HG03025 (cell line): Measurements from ENCODE around the gene PVALEF.

Experiments used
- ATAC-seq: cut with Tn5 transposase; IDR thresholded peaks from one replicate; pipeline ENCODE4 v1.9.1; 2021; ENCODE audit warnings: mild to moderate bottlenecking, moderate library complexity; ENCODE audit not compliant: unreplicated experiment, low FRiP score

Gene PVALEF

DNA sequence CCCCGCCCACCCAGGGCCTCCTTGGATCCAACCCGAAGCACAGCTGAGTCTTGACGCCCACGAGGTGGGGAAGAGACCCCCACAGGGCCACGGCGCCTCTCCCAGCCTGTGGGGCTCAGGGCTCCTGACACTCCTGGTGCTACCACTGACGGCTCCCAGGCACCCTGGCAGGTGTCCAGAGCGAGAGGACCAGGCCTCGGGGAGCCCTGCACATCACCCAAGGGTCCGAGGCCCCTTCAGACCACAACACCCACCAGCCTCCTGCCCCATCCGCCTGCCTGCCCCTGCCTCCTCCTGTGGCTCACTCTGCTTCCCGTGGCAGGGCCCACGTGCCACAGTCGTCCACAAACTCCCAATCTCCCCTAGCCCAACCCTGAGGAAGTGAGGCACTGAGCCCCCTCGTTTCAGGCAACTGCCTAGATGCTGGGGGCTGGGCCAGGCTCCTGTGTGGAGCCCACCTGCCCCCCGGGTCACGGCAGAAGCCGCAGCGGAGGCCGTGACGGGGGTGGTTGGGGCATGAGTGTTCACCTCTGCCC, 29.0 kb downstream of the PVALEF start:
- ATAC-seq: no peak

DNA sequence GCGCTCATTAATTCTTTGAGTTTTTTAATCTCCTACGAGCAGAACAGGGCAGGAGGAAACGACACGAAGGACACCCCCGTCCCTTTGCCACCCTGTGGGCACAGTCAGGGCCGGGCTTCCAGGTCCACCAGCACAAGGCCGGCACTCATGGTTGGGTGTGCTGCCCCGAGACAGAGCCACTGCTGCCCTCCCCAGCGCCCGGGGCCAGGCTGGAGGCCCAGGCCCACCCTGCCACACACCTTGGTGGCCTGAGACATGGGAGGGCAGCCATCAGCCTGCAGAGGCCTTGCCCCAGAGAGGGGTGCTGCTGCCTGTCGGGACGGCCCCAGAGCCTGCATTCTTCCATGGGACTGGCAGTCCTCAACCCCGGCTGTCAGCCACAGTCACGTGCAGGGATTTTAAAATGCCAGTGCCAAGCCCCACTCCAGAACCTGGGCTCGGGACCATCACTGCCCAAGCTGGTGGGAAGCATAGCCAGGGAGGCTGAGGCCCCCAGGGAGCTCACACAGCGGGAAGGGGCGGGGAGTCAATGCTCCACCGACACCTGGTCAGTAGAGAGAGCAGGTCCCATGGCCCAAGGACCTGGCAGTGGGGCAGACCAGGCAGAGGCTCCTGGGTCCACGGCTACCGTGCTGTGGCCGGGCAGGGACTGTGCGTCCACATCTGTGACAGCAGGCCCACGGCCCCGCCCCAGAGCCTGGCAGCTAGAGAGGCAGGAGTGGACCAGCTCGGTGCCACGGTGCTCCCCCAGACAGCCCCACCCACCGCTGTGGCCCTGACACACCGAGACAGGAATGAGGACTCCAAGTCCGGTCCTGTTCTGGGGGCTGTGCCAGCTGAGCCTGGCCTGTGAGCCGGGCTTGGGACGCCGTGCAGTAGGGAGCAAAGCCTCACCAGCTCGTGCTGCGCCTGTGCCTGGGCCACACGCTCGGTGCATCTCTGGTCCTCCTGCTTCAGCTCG, 29.9 kb downstream of the PVALEF start:
- ATAC-seq: no peak

DNA sequence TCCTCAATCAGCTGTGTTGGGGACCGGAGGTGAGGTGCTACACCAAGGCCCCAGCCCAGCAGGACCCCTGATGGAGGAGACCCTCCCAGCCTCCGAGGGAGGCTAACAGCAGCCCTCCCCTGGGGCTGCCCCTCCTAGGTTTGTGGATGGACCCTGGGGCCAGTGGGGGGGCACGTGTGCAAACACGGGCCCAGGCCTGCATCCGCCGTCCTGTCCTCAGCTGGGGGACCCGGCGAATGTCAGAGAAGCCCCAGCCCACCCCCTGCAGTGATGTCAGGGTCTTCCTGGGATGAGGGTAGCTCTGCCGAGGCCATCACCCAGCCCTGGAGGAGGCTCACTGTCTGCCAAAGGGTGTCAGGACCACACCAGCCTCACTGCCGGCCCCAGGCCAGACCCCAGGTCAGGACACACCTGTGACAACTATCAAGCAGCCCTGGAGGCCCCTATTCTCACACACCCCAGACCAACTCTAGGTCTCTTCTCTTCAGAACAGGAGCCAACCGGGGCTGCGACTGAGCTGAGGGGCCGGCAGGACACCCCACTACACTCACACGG, 30.7 kb downstream of the PVALEF start:
- ATAC-seq: no peak

DNA sequence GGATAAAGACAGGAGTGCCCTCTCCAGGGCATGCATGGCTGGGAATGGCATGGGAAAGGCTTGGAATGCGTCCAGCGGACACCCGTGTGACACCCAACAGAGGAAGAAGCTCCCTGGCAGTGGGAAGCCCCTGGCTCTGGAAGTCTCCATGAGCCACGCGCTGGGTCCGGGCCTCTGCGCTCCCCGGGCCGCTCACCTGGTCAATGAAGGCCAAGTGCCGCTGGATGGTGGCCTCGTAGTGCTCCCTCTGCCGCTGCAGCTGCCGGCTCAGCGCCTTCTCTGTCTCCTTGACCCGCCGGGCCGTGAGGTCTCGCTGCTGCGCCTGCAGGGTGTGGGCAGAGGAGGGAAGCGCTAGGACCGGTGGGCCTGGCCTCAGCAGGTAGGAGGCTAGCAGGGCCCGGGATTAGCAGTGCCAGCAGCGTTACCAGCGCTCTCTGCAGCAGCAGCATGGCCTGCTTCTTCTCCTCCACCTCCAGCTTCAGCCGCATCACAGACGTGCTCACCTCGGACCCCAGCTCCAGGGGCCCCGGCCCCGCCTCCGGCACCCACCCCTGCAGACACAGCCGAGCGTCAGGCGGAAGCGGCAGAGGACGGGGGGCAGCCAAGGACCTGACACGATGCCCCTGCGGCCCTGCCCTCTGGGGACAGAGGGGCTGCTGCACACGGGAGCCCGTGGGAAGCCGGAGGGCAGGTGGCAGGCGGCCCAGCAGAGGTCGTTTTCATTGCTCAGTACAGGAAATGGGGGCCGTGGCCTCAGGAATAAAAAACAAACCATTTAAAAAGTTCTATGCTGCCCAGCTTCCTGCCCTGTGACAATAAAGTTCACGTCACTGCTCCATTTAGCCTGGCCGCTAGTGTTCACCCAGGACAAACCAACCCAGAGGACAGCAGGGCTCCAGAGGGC, 31.4 kb downstream of the PVALEF start:
- no peak for ATAC-seq

DNA sequence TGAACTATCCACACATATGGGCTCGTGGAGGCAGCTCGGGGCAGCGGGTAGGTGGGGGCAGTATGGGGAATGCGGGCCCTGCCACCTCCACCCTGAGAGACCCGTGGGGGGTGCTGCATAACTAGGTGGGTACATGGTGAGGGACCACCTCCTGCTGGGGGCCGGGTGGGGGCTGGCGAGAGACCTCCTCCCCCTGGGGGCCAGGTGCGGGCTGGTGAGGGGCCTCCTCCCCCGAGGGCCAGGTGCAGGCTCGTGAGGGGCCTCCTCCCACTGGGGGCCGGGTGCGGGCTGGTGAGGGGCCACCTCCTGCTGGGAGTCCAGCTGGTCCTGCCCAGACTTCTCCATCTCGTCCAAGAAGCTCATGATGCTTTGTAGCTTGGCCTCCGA, 32.1 kb downstream of the PVALEF start:
- no peak for ATAC-seq

DNA sequence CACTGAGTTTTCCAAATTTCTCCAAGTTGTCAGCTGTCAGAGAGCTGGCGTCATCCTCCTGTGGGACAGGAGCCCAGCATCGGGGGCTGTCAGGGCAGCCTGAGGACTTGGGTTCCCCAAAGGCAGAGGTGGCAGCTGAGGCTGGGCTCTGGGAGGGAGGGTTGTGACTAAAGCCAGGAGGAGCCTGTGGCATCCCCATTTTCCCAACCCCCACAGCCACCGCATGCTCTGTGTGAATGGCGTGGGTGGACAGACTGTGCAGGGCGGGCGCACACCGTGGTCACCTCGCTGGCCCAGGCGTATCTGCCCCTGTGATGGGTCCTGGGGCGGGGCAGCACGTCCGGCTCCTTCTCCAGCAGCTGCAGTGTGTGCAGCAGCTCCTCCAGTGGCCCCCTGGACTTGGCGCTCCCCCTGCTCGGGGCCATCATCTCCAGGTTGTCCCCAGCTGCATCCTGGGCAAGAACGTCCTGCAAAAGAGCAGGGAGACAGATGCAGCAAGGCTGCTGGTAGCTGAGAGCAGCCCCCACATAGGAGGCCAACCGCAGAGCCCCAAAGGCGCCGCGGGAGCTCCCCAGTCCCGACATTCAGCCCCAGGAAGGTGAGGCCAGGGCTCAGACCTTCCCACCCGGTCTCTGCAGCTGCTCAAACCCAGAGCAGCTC, 32.7 kb downstream of the PVALEF start:
- ATAC-seq: no peak

DNA sequence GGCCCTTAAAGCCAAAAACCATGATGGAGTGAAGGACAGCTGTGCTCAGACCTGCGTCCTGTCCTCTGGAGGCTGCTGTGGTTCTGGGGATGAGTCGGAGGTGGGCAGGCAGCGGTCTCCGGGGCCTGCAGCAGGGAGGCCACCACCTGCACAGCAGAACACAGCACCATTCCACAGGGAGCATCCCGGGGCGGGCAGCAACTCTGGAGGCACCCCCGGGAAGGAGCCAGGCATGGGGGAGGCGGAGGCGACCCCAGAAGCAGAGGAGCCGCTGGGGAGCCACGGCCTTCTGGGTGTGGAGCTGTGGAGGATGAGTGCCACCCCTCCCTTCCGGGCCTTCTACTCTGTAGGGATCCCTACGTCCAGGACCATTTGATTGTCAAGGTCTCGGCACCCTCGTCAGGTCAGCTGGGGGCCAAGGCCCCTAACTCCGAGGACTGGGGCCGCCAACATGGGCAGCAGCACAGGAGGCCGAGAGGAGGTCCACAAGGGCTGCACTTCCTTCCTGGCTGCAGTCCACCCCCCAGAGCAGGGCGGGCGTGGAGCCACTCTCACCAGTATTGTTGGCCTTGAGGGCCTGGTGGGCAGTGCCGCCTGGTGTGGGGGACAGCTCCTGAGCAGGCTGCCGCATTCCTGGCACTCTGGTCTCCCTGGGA, 33.6 kb downstream of the PVALEF start:
- ATAC-seq: no peak

DNA sequence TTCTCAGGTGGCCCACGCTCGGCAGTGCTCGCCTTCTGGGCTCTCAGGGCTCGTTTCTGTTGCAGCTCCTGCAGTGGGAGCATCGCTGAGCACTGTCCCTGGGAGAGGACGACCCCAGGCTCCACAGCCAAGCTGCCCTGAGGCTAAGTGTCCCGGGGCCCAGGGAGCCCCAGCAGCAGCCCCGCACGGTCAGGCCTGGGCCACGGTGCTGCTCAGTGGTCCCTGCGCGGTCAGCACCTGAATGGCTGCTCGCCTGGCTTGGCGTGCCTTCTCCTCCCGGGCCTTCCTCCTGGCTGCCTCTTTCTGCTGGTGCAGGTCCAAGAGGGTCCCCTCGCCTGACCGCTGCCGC, 34.1 kb downstream of the PVALEF start:
- no peak for ATAC-seq

DNA sequence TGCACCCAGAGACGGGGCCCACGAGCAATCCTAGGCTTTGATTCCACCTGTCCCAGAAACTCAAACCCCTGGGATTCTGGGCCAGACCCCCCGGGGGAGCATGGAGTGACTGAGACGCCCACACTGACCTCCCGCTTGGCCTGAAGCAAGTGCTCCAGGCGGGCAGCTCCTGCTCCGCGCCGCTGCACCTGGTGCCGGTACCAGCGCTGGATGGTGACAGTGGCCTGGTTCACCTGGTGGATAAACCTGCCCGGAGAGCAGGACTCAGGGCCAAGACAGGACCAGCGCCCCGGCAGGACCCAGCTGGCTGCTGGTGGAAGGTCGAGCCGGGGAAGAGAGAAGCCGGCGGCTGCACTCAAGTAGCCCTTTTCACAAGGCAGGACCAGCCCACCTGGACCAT, 34.9 kb downstream of the PVALEF start:
- no peak for ATAC-seq

DNA sequence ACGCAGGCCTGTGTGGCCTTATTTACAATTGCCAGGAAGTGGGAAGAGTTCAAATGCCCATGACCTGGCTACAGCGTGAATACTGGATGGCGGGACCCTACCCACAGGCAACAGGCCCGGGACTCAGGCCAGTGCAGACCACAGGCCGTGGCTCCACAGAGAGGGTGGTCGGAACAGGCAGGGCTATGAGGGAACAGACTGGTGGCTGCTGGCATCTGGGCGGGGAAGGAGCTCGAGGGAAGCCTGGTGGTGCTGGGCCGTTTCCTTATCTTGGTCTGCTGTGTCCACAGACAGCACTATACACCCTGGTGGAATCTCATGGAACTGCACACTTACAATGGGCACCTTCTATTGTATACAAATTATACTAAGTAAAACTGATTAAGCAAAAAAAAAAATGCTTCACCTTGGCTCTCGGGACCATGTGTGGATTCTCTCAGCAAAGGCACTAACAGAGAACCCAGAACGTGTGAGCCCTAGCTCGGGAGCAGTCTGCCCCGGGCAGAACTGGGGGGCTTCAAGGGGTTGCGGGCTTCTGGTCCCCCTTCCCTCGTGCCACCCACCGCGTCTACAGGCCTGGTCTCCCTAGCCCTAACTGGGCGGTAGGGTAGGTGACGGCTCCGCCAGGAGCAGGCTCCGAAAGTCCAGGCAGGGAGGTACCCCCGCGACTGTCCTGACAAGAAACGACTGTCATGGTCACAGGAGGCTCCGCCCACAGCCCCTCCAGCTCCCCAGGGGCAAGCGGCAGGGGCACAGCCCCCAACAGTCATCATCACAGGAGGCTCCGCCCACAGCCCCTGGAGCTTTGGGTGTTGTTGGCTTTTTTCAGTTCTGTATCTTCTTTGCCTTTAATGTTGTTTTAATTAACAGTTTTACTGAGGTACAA, 35.6 kb downstream of the PVALEF start:
- ATAC-seq: no peak

DNA sequence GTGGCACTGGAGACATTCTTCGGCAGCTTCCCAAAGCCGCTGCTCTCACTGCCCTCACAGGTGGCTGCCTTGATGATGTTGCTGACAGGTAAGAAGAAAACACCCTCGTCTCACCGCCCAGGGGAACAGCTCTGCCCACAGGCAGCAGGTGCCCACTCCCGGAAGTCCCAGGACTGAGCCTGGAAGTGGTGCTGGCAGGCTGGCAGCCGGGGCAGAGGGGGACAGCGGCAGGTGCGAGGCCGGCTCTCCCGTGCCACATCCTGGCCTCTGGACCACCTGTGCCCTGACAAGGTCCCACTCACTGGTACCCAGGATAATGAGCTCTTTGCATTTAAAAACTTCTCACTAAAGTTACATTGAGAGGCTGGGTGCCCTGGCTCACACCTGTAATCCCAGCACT, 37.0 kb downstream of the PVALEF start:
- no peak for ATAC-seq

DNA sequence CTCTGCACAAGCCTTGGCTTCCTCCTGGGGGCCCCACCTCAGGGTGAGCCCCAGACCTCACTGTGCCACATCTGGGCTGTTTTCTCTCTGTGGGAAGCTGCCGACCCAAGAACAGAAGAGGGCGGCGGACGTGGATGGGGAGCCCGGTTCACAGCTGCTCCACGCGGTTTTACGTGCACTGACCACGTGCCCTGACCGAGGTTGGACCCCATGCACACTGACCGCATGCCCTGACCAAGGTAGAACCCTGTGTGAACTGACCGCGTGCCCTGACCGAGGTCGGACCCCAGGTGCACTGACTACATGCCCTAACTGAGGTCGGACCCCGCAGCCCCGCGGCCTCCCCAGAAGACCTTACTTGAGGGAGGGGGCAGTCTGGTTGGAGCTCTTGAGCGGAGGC, 37.8 kb downstream of the PVALEF start:
- no peak for ATAC-seq

DNA sequence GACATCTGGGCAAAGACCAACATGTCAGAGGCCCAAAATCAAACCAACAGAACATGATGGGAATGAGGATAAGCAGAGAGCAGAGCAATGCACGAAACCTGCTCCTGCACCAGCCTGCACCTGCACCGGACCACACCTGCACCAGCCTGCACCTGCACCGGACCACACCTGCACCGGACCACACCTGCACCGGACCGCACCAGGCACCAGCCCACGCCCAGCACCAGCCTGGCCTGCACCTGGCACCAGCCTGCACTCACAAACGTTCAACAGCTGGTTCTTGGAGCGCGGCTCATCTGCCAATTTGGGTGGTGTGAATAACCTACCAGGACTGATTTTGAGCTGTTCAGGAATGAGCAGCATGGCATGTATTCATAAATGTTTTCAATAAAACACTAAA, 39.3 kb downstream of the PVALEF start:
- ATAC-seq: no peak

DNA sequence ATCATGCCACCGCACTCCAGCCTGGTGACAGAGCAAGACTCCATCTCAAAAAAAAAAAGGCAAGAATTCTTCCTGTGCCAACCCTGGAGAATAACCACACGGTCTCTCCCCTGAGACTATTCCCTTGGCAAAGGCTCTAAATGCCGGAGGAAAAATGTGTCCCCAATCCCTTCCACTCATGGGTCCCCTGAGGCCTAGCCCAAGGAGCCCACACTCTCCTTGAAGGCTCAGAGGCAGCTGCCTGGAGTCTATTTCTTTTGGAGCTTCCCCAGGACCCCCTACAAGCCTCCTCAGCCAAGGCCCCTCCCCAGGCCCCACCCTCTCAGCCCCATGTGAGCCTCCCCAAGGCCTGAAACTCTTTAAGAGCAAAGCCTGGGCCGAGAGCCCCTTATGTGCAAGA, 40.9 kb downstream of the PVALEF start:
- ATAC-seq: no peak

DNA sequence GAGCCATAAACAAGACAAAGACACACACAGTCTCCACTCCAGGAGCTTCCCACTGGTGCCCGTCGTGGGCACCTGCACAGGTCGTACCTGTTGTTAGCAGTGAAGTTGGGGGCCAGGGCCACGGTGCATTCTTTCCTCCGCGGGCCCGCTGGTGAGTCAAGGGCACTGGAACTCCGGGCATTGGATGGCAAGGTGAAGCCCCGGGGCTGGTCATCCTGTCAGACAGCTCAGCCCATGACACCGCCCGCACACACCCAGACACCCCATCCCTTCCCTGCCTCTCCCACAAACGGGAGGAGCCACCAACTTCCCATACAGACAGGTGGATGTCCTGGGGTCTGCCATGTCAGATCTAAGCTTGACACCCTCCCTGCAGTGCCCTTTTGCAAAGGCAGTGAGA, 41.4 kb downstream of the PVALEF start:
- no peak for ATAC-seq

DNA sequence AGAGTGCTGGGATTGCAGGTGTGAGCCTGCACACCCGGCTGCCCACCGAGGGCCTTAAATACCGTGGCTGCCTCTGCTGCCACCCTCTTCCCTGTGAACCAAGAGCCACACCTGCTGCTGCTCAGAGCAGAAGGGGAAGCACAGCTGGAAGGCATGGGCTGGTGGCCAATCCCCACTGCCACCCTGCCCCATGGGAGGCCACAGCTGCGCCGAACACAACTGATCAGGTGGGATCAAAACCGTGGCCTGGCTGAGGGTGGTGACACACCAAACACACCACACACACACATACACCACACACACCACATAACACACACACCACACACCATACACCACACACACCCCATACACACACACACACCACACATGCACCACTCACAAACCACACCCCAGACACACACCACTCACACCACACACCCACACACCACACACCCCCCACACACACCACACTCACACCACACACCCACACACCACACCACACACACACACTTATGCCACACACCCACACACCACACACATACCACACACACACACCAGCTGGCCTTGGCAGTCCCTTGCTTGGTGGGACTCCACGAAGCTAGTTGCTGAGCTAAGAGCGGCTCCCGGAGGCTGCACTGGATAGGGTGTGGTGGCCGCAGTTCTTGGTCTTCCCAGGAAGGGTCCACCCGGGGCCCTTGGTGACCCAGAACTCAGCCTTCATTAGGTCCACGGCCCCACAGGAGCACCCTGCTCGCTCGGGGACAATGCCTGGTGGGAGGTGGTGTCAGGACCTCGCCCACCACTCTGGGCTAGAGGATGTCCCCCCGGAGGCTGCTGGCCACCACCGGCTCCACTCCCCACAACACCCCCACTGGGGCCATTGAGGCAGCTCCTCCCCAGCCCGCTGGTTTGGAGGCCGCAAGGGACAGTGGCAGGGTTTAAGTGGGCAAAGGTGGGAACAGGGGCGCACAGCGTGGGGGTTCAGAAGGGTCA, 42.6 kb downstream of the PVALEF start:
- ATAC-seq: no peak

DNA sequence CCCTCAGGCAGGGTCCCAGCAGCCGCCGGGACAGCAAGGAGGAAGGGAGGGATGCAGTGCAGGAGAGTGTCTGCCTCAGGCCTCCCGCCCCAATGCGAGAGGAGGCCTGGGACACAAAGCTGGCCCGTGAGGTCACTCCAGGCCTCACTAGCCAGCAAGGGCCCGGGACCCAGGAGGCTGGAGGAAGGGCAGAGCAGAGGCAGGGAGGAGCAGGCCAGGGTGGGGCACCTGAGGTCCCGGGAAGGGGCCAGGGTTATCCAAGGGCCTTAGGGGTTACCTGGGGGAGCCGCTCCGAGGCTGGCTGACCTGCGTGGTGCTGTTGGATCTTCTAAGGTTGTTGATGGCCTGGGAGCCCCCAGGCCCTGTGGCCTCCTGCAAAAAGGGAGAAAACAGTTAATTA, 43.3 kb downstream of the PVALEF start:
- no peak for ATAC-seq

DNA sequence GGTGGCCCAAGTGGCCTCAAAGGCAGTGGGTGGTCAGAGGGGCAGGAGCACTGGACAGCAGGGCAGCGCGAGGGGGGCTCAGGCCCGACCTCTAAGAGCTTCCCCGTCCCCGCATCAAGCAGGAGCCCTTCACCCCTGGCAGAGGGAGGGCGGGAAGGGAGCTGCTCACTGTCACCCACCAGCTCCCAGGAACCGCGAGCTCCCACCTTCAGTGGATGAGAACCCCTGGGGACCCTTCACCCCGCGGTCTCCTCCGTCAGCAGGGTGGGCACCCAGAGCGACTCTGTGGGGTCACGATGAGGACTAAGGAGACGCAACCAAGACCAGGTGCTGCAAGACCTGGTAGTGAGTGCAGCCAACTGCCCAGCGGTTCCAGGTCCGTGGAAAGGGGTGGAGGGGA, 43.8 kb downstream of the PVALEF start:
- ATAC-seq: no peak
